HG03159 (cell line): Measurements from ENCODE around the gene IRS2.

Experiments used
- ATAC-seq: cut with Tn5 transposase; IDR thresholded peaks from one replicate; pipeline ENCODE4 v1.9.1; 2021; ENCODE audit warnings: mild to moderate bottlenecking, moderate library complexity; ENCODE audit not compliant: unreplicated experiment

Gene IRS2

GRCh38 chr13:109780845-109781383, 5.5 kb downstream of the IRS2 start:
- no peak for ATAC-seq

DNA sequence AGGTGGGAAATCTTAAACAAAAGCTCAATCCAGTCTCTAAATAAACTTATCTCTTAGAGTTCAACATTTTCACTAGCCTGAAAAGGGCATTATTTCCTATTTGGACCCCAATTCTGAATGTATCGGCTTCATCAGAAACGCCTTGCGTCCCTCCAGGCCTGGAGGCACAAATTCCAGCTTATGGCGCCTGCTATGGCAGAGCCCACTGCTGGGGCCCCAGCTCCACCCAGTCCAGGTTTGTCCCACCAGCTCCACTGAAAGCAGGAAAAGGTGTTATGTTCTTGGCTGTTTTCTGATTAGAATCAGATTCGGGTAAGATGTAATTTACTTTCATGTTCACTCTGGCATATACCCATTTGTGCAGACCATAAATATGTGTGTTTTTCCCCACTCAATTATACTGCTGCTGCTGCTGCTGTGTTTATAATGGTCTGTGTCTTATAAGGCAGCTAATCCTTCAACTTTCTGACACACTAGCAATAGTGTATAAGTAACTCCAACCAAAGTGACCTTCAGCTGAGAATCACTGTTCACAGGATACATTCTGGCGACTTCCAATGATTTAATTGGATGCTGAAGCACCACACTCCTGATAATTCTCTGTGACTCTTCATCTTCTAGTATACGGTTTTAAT, 6.4 kb downstream of the IRS2 start:
- no peak for ATAC-seq

- ATAC-seq: no peak
Observed at GRCh38 chr13:109779074-109779473, 7.3 kb downstream of the IRS2 start.

DNA sequence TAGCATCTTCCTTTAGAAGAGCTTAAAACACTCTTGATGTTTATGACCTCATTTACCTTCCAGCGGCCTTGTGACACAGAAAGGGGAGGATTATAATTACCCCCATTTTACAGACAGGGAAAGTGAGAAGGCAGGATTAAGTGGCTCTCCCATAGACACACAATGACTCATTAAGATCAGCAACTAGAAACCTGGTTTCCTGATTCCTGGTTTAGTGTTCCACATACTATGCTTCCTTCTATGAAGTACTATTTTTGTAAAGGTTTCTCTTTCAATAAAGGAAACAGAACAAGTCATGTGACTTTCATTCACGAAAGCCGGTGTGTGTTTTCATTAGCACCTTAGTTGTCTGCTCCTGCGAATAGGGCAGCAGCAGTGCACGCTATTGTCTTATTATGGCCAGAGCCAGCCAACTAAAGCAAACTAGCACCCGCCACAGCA, 8.3 kb downstream of the IRS2 start:
- ATAC-seq: no peak

DNA sequence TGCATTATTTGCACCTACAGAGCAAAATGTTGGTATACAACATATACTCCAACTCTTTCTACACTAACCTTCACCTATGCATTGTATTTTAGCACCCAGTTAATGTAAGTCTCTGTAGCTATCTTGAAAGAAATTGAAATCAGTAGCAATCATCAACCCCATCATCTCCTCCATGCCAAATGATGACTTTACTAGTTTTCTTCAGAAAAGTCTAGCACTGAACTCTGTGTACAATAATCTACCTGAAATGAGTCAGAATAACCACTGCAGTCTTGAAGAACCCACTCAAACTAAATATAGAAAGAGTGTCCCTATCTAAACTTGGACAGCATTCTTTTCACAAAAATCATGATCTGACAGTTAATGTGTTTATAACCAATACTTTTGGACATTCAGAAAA, 9.8 kb downstream of the IRS2 start:
- no peak for ATAC-seq

- no peak for ATAC-seq
Observed at GRCh38 chr13:109773786-109774185, 12.6 kb downstream of the IRS2 start.

DNA sequence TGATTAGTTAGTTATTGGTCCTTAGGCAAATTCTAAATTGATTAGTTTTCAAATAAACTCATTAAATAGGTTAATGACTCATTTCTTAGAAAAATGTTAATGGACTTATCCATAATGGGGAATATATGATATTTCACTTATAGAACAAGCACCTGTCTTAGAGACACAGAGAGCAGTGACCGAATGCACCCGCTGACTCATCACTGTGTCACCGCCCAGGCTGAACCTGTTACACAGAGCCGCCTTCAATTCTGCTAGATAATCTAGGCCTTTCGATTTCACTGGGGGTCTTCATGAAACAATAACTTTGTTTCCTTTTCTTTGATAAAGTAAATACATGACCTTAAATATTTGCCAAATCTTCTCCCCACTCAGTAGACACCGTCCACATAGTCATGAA, 13.1 kb downstream of the IRS2 start:
- no peak for ATAC-seq

DNA sequence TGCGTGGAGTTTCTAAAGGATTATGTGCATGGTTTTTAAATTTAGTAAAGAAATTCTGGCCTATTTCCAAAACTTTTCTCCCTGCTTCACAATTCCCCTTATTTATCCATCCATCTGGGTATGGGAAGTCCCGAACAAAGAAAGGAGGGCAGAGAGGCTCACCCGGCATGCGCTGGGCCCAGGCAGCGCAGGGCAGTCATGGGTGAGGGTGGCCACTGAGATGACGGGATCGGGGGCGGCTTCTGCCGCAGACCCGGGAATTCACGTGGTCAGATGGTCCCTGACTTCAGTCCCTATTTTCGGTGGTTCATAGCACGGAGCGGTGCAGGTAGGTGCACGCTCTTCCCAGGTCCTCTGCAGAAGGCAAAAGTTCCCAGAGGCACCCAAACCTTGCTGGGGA, 14.5 kb downstream of the IRS2 start:
- ATAC-seq: no peak

DNA sequence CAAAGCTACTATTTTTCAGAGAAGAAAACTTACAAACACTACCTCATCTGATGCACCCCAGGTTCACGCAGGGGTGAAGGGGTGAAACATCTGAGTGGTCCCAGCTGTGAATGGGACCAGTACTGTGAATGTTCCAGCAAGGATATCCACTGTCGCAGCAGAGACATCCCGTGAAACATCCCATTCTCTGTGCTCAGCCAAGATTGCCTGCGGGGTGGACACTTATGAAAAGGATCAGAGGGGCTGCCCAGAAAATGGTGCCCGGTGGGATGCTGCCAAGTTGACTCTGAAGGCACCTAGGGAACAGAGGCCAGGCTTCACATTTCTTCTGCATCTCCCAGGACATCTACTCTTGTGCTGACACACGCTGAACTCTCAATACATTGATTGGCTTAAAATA, 15.9 kb downstream of the IRS2 start:
- no peak for ATAC-seq

DNA sequence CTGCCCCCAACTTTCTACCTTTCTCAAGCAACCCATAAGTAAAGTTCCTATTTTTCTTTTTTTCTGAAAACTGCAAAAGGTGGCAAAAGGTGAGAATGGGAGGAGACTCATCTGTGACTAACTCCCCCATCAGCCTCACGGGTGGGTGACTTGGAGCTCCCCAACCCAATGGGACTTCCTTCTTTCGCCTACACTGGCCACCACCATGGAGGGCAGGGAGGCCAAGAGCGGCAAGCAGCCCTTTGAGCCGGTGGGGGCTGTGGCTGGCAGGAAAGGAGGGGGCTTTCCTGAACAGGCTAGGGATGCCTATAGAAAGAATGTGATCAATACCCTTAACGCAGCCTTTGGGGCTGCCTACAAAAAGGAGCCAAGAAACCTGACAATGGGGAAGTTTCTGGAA, 16.5 kb downstream of the IRS2 start:
- ATAC-seq: no peak

GRCh38 chr13:109769275-109769674, 17.1 kb downstream of the IRS2 start:
- ATAC-seq: no peak

DNA sequence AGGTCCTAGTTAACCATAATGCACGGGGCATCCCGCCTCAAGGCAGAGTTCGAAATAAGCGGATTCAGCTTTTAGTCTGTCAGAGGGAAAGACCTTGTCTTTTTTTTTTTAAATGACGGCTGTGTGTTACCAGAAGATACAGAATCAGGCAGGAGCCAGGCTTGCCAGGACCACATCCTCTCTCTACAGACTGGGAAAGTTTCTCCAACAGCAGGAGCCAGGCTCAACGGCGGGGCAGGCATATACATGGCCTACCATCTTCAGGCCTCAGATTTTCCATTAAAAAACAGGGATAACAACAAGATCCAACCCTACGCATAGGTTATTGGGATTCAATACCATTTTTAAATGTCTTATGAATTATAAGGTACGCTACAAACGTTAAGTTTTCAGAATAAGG, 17.8 kb downstream of the IRS2 start:
- no peak for ATAC-seq

GRCh38 chr13:109768176-109768575, 18.2 kb downstream of the IRS2 start:
- no peak for ATAC-seq

DNA sequence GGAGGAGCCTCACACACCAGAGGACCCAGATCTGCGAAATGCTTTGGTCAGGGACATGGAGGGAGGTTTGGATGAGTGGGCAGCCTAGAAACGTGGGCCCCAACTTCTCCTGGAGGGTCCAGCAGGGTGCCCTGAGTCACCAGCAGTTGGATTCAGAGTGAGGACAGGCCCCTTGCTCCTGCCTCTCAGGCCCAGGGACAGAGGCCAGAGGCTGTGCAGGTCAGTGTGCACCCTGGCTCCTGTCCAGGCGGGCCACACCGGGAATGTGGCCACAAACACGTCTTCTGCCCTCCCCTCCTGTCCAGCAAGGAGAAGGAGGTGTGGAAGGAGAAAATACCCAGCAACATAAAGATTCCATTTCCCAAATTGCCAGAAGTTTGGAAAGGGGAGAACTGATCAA, 19.4 kb downstream of the IRS2 start:
- ATAC-seq: no peak

- no peak for ATAC-seq
Observed at GRCh38 chr13:109764470-109765291, 21.7 kb downstream of the IRS2 start.

DNA sequence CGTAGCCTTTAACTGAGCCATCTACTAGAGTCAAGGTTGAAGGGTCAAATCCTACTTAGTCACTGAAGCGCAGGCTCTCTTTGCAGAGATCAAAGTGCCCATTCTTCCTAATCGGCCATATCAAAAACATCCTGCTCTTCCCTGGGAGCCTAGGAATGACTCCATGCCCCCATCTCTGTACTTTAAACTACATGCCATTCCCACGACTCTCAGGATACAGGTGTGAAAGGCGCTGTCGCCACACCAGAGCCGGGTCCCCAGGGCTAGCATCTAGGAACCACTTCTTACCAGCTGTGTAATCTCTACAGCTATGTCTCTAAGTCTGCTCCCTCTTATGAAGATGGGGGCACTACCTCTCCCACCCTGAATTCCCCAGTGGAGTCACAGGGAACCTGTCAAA, 22.3 kb downstream of the IRS2 start:
- no peak for ATAC-seq

DNA sequence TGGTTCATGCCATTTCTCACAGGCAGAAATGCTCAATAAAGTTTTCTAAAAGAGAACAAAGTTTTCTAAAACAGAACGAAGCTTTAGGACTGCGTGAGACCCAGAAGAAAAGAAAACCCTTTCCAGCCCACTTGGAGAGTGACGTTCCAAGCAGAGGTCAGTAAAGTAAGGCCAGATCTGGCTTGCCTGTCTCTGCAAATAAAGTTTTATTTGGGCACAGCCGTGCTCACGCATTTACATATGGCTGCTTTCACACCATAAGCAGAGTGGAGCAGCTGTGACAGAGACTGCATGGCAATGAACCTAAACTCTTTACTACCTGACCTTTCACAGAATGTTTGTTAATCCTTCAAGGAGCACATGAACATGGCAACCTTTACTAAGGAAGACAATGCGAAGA, 23.6 kb downstream of the IRS2 start:
- ATAC-seq: no peak

DNA sequence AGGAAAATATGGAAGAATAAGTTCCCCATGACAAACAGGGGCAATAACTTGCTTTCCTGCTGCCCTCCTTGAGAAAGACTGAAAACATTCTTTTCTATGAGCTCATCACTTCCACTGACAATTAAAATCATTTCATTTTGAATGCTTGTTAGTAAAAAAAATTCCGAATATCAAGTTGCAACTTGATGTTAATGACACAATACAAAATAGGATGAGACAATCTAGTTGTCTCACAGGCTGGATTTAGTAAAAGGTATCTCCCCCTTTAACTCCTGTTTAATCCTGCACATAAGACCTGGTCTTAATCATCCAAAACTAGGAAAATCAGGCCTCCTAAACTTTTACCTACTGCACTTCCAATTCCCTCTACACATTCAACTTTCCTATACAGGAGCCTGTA, 24.7 kb downstream of the IRS2 start:
- ATAC-seq: no peak

GRCh38 chr13:109760951-109761350, 25.4 kb downstream of the IRS2 start:
- ATAC-seq: no peak

DNA sequence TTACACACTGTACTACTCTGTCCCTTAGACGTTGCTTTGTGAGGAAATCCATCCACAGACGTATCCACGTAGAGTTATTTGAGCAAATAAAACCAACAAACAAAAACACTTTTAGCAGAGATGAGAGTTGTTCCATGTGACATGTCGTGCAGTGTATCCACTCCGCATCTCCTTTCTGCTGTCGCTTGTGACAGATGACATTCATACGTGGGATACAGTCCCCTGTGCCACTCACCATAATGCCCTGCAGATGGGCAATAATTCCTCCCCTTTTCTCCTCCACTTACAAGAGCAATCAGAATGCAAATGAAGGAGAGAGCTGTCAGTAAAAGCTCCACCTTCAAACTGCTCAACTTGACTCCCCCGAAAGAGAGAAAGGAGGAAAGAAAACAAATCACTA, 26.0 kb downstream of the IRS2 start:
- ATAC-seq: no peak

- no peak for ATAC-seq
Observed at GRCh38 chr13:109759609-109760008, 26.8 kb downstream of the IRS2 start.

GRCh38 chr13:109758937-109759480, 27.4 kb downstream of the IRS2 start:
- ATAC-seq: no peak
